HG02588 (cell line): ENCODE measurements around the gene ANKRD29.

Source experiments
- ATAC-seq: cut with Tn5 transposase; IDR thresholded peaks from one replicate; pipeline ENCODE4 v1.9.1; 2021; ENCODE audit warnings: mild to moderate bottlenecking, moderate library complexity; ENCODE audit not compliant: unreplicated experiment

The ANKRD29 gene

GRCh38 chr18:23688528-23688927, 25.8 kb upstream of the ANKRD29 start:
- ATAC-seq = no peak

GRCh38 chr18:23684515-23685197, 21.9 kb upstream of the ANKRD29 start:
- no peak for ATAC-seq

- no peak for ATAC-seq
Observed at GRCh38 chr18:23683671-23684070, 21.0 kb upstream of the ANKRD29 start.

- no peak for ATAC-seq
Observed at GRCh38 chr18:23683155-23683554, 20.4 kb upstream of the ANKRD29 start.

- no peak for ATAC-seq
Observed at GRCh38 chr18:23682472-23682871, 19.8 kb upstream of the ANKRD29 start.

GRCh38 chr18:23682045-23682444, 19.3 kb upstream of the ANKRD29 start:
- ATAC-seq = no peak

- ATAC-seq = no peak
Observed at GRCh38 chr18:23675896-23676295, 13.2 kb upstream of the ANKRD29 start.

GRCh38 chr18:23675236-23675635, 12.5 kb upstream of the ANKRD29 start:
- no peak for ATAC-seq

- no peak for ATAC-seq
Observed at GRCh38 chr18:23673725-23674124, 11.0 kb upstream of the ANKRD29 start.

GRCh38 chr18:23671564-23671963, 8.9 kb upstream of the ANKRD29 start:
- ATAC-seq = no peak

- ATAC-seq = no peak
Observed at GRCh38 chr18:23669804-23670405, 7.2 kb upstream of the ANKRD29 start.

GRCh38 chr18:23669202-23669766, 6.6 kb upstream of the ANKRD29 start:
- no peak for ATAC-seq

- ATAC-seq = no peak
Observed at GRCh38 chr18:23668731-23669130, 6.0 kb upstream of the ANKRD29 start.

- no peak for ATAC-seq
Observed at GRCh38 chr18:23667114-23667513, 4.4 kb upstream of the ANKRD29 start.

GRCh38 chr18:23664674-23665073, 2.0 kb upstream of the ANKRD29 start:
- ATAC-seq = no peak

GRCh38 chr18:23661735-23662308, 889 bp downstream of the ANKRD29 start:
- no peak for ATAC-seq

- no peak for ATAC-seq
Observed at GRCh38 chr18:23658285-23658684, 4.4 kb downstream of the ANKRD29 start.

- ATAC-seq = no peak
Observed at GRCh38 chr18:23652232-23652631, 10.5 kb downstream of the ANKRD29 start.

- ATAC-seq = no peak
Observed at GRCh38 chr18:23650968-23651927, 11.5 kb downstream of the ANKRD29 start.

GRCh38 chr18:23648940-23649607, 13.6 kb downstream of the ANKRD29 start:
- ATAC-seq = no peak
